ENCODE data around the gene ZC3H13. TPM values are rescaled to one million over a fixed set of nuclear protein-coding genes. Genes with fewer than 3 reads are reported as not detected.

ZC3H13 gene
- total RNA-seq, 1 experiment from 2014 or later = 61.9 TPM

DNA sequence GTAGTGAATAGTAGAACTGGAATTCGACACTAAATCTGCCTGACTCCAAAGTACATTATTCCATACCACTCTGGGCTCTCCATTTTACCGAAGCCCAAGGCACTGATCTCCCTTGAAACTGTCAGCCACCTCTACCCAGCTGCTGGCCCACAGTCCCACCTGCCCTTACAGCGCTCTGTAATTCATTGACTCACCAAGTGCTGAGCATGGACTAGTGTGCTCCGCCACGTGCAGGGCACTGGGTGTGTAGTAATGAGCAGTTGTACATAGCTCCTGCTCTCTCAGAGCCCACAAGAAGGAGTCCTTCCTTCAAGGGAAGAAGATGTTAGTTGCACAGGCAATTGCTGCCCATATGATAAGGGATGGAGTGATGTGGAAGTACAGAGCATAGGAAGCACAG, 124.4 kb downstream of the ZC3H13 start:
- Histone ChIP-seq H2AFZ (ENCODE audit: low read length) (no peak overlapping the region), H2BK15ac (ENCODE audit: low read depth, low read length) (no peak overlapping the region), H3K23ac (ENCODE audit: insufficient read length, low read depth, low read length) (no peak overlapping the region), H4K8ac (replicated peaks; ENCODE audit: insufficient read length, low read depth, low read length) (no peak overlapping the region), H3K4me1 (ENCODE audit: insufficient read depth, low read length) (no peaks in the 10 kb centered on the region), H2BK5ac (ENCODE audit: insufficient read length, low read length) (no peak overlapping the region), H3K4ac (ENCODE audit: low read depth, low read length) (no peak overlapping the region), H4K91ac (ENCODE audit: insufficient read length, low read depth, low read length) (no peak overlapping the region), H3K4me2 (ENCODE audit: insufficient read depth, insufficient read length, low read length) (no peak overlapping the region), H4K20me1 (ENCODE audit: control insufficient read depth, insufficient read depth, insufficient read length) (no peaks in the 10 kb centered on the region), H3K9me3 (ENCODE audit: control insufficient read depth, low read depth, low read length) (no peaks in the 10 kb centered on the region), H4K5ac (ENCODE audit: insufficient read length, low read depth, low read length) (no peak overlapping the region), H3K79me2 (ENCODE audit: insufficient read depth, low read length) (0 out of 2 replicates have a peak, but pooled peaks cover 2% of the 10 kb centered on the region), H2AK5ac (ENCODE audit: insufficient read length, low read length) (no peak overlapping the region), H3K9ac (ENCODE audit: extremely low read depth, insufficient read length, low read length) (no peak overlapping the region), H3K18ac (ENCODE audit: insufficient read length, low read depth, low read length) (no peak overlapping the region), H2BK12ac (ENCODE audit: insufficient read length, low read depth, low read length) (no peak overlapping the region), H3K27ac (ENCODE audit: insufficient read length, low read depth, low read length) (no peak overlapping the region), H2BK20ac (ENCODE audit: low read depth, low read length, poor library complexity, severe bottlenecking) (no peak overlapping the region), H3K56ac (ENCODE audit: insufficient read length, low read depth, low read length) (no peak overlapping the region), H3K79me1 (ENCODE audit: insufficient read depth, low read depth, low read length, poor library complexity, severe bottlenecking) (no peaks in the 10 kb centered on the region), H2BK120ac (ENCODE audit: low read depth, low read length, poor library complexity, severe bottlenecking) (no peak overlapping the region), H3K23me2 (ENCODE audit: insufficient read length, low read depth, low read length, poor library complexity, severe bottlenecking) (no peaks in the 10 kb centered on the region), H3K27me3 (ENCODE audit: insufficient read depth, low read length) (no peaks in the 10 kb centered on the region), H3K14ac (ENCODE audit: insufficient read depth, low read length) (no peak overlapping the region), H3T11ph (ENCODE audit: low read length) (no peak overlapping the region)
- Mint-ChIP-seq H3K36me3 (ENCODE audit: insufficient read depth in 1 of 3, low read depth in 3 of 3) (no peaks in the 10 kb centered on the region), H3K9me3 (no peaks in the 10 kb centered on the region), H3K27ac (no peak overlapping the region), H3K27me3 (ENCODE audit: low read depth) (peaks cover 6% of the 10 kb centered on the region), H3K4me1 (peaks cover 10 to 11% of the 10 kb centered on the region in 2 experiments; a peak in 3 of 4 replicates), H3K4me3 (no peak overlapping the region)
- WGBS (ENCODE audit: extremely low coverage, insufficient read length, low lambda C conversion rate) = no CpG with 5 or more reads among the region's 5 CpGs
- DNase-seq = no peak
- TF ChIP-seq, protein P1, sequence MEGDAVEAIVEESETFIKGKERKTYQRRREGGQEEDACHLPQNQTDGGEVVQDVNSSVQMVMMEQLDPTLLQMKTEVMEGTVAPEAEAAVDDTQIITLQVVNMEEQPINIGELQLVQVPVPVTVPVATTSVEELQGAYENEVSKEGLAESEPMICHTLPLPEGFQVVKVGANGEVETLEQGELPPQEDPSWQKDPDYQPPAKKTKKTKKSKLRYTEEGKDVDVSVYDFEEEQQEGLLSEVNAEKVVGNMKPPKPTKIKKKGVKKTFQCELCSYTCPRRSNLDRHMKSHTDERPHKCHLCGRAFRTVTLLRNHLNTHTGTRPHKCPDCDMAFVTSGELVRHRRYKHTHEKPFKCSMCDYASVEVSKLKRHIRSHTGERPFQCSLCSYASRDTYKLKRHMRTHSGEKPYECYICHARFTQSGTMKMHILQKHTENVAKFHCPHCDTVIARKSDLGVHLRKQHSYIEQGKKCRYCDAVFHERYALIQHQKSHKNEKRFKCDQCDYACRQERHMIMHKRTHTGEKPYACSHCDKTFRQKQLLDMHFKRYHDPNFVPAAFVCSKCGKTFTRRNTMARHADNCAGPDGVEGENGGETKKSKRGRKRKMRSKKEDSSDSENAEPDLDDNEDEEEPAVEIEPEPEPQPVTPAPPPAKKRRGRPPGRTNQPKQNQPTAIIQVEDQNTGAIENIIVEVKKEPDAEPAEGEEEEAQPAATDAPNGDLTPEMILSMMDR (conservative IDR thresholded peaks at IDR 0.05) = no peak

All from H9 (cell line).